ENCODE results near the gene IL31RA.
"Not testable (repeated sequence)": the region's sequence is repeated elsewhere in the genome, so short reads cannot be mapped to it uniquely, and the experiment has no call there.

Gene IL31RA

GRCh38 chr5:55850839-55851674 is at the start of gene IL31RA:
IL31RA (plus strand) TSS chr5:55851357; CDS start chr5:55851571, 214 bp downstream.
- TF ChIP-seq EZH2phosphoT487 (IDR thresholded peaks at IDR 0.05; ENCODE audit: borderline replicate concordance, low read length) (no peak), CTCF (IDR thresholded peaks at IDR 0.05; ENCODE audit: low read depth, low read length, poor library complexity, severe bottlenecking) (no peak)
- Histone ChIP-seq H3K4me3 (ENCODE audit: low read length) (no peak within 1 kb of the TSS), H3F3A (ENCODE audit: control insufficient read depth, insufficient read depth) (no peaks in the 10 kb centered on the region), H3K36me3 (ENCODE audit: control insufficient read depth, low read length) (no peaks in the 10 kb centered on the region), H4K20me1 (ENCODE audit: control insufficient read depth, insufficient read depth, low read depth, low read length) (no peaks in the 10 kb centered on the region), H3K9me2 (replicated peaks; ENCODE audit: control insufficient read depth, low read length) (no peaks in the 10 kb centered on the region), H3K9me3 (ENCODE audit: control insufficient read depth, insufficient read depth, low read length) (no peaks in the 10 kb centered on the region), H3K4me2 (ENCODE audit: low read length) (no peak within 1 kb of the TSS), H3K27ac (ENCODE audit: low read depth, low read length) (no peak within 1 kb of the TSS), H3K27me3 (ENCODE audit: control insufficient read depth, low read length) (no peaks in the 10 kb centered on the region), H3K4me1 (ENCODE audit: control insufficient read depth, low read length) (peaks cover 3% of the 10 kb centered on the region; the same call in 1 of the 2 replicates), H3K79me2 (ENCODE audit: control insufficient read depth, low read length) (no peaks in the 10 kb centered on the region)

GRCh38 chr5:55808814-55809213 is 42.3 kb upstream of the IL31RA start:
- H3K4me2 ChIP-seq (ENCODE audit: low read length); H3K79me2 ChIP-seq (ENCODE audit: control insufficient read depth, low read length); H4K20me1 ChIP-seq (ENCODE audit: control insufficient read depth, insufficient read depth, low read depth, low read length); H3K9me2 ChIP-seq (replicated peaks; ENCODE audit: control insufficient read depth, low read length); H3K27me3 ChIP-seq (ENCODE audit: control insufficient read depth, low read length); H3K36me3 ChIP-seq (ENCODE audit: control insufficient read depth, low read length); H3K4me1 ChIP-seq (ENCODE audit: control insufficient read depth, low read length); H3K9me3 ChIP-seq (ENCODE audit: control insufficient read depth, insufficient read depth, low read length); H3K4me3 ChIP-seq (ENCODE audit: low read length); H3F3A ChIP-seq (ENCODE audit: control insufficient read depth, insufficient read depth); H3K27ac ChIP-seq (ENCODE audit: low read depth, low read length): not testable (repeated sequence)

GRCh38 chr5:55815939-55816338 is 35.2 kb upstream of the IL31RA start:
- not testable (repeated sequence) for H3K27me3 ChIP-seq (ENCODE audit: control insufficient read depth, low read length); H4K20me1 ChIP-seq (ENCODE audit: control insufficient read depth, insufficient read depth, low read depth, low read length); H3K9me3 ChIP-seq (ENCODE audit: control insufficient read depth, insufficient read depth, low read length); H3F3A ChIP-seq (ENCODE audit: control insufficient read depth, insufficient read depth); H3K4me2 ChIP-seq (ENCODE audit: low read length); H3K9me2 ChIP-seq (replicated peaks; ENCODE audit: control insufficient read depth, low read length); H3K36me3 ChIP-seq (ENCODE audit: control insufficient read depth, low read length); H3K79me2 ChIP-seq (ENCODE audit: control insufficient read depth, low read length); H3K4me1 ChIP-seq (ENCODE audit: control insufficient read depth, low read length); H3K27ac ChIP-seq (ENCODE audit: low read depth, low read length); H3K4me3 ChIP-seq (ENCODE audit: low read length)

GRCh38 chr5:55816342-55816741 is 34.8 kb upstream of the IL31RA start:
- Histone ChIP-seq H3K27me3 (ENCODE audit: control insufficient read depth, low read length) (0 out of 2 replicates have a peak, but pooled peaks cover 7% of the 10 kb centered on the region), H3K4me1 (ENCODE audit: control insufficient read depth, low read length) (no peaks in the 10 kb centered on the region), H3K27ac (ENCODE audit: low read depth, low read length) (no peak overlapping the region), H3K36me3 (ENCODE audit: control insufficient read depth, low read length) (no peaks in the 10 kb centered on the region), H3K9me2 (replicated peaks; ENCODE audit: control insufficient read depth, low read length) (no peaks in the 10 kb centered on the region), H3F3A (ENCODE audit: control insufficient read depth, insufficient read depth) (no peaks in the 10 kb centered on the region), H4K20me1 (ENCODE audit: control insufficient read depth, insufficient read depth, low read depth, low read length) (no peaks in the 10 kb centered on the region), H3K79me2 (ENCODE audit: control insufficient read depth, low read length) (no peaks in the 10 kb centered on the region), H3K4me2 (ENCODE audit: low read length) (no peak overlapping the region), H3K4me3 (ENCODE audit: low read length) (no peak overlapping the region), H3K9me3 (ENCODE audit: control insufficient read depth, insufficient read depth, low read length) (no peaks in the 10 kb centered on the region)
- TF ChIP-seq CTCF (IDR thresholded peaks at IDR 0.05; ENCODE audit: low read depth, low read length, poor library complexity, severe bottlenecking) (no peak), EZH2phosphoT487 (IDR thresholded peaks at IDR 0.05; ENCODE audit: borderline replicate concordance, low read length) (no peak)
